HG03139 (cell line): ENCODE measurements around the gene PCDHGA1.

Experiments used
- ATAC-seq: cut with Tn5 transposase; IDR thresholded peaks from one replicate; pipeline ENCODE4 v1.9.1; 2021; ENCODE audit not compliant: unreplicated experiment

PCDHGA1 gene

GRCh38 chr5:141439411-141440141 lies 109.3 kb downstream of the PCDHGA1 start:
- no peak for ATAC-seq

- no peak for ATAC-seq
Measured at GRCh38 chr5:141440341-141440740, 110.0 kb downstream of the PCDHGA1 start.

GRCh38 chr5:141441571-141442170 lies 111.4 kb downstream of the PCDHGA1 start:
- no peak for ATAC-seq

- ATAC-seq: no peak
Measured at GRCh38 chr5:141465351-141465750, 135.0 kb downstream of the PCDHGA1 start.

- ATAC-seq: peak; percentile 96
Measured at GRCh38 chr5:141475625-141476131, 145.4 kb downstream of the PCDHGA1 start, which contains the start of gene PCDHGC3. PCDHGC3 (plus strand) TSS chr5:141475966; CDS start chr5:141476117, 151 bp downstream.

- no peak for ATAC-seq
Measured at GRCh38 chr5:141476132-141476911, 146.0 kb downstream of the PCDHGA1 start.

- no peak for ATAC-seq
Measured at GRCh38 chr5:141477044-141477575, 146.8 kb downstream of the PCDHGA1 start.

- no peak for ATAC-seq
Measured at GRCh38 chr5:141477815-141478214, 147.5 kb downstream of the PCDHGA1 start.

- no peak for ATAC-seq
Measured at GRCh38 chr5:141478321-141478945, 148.1 kb downstream of the PCDHGA1 start.

- ATAC-seq: no peak
Measured at GRCh38 chr5:141479776-141480175, 149.5 kb downstream of the PCDHGA1 start.

- no peak for ATAC-seq
Measured at GRCh38 chr5:141483902-141484301, 153.6 kb downstream of the PCDHGA1 start.

GRCh38 chr5:141484310-141484640 lies 154.0 kb downstream of the PCDHGA1 start:
- ATAC-seq: no peak

GRCh38 chr5:141484641-141485311 lies 154.5 kb downstream of the PCDHGA1 start, which contains the start of gene PCDHGC4:
PCDHGC4 (plus strand) TSS chr5:141485030; CDS start chr5:141485174, 144 bp downstream.
- no peak for ATAC-seq

GRCh38 chr5:141485321-141486055 lies 155.2 kb downstream of the PCDHGA1 start:
- no peak for ATAC-seq

- no peak for ATAC-seq
Measured at GRCh38 chr5:141486091-141486490, 155.8 kb downstream of the PCDHGA1 start.

- no peak for ATAC-seq
Measured at GRCh38 chr5:141487131-141487530, 156.8 kb downstream of the PCDHGA1 start.

GRCh38 chr5:141488591-141489561 lies 158.6 kb downstream of the PCDHGA1 start, which contains the start of gene PCDHGC5:
PCDHGC5 (plus strand) TSS chr5:141489081; CDS start chr5:141489241, 160 bp downstream.
- no peak for ATAC-seq

- ATAC-seq: no peak
Measured at GRCh38 chr5:141489841-141490240, 159.5 kb downstream of the PCDHGA1 start.
